HEK293 (cell line): ENCODE data around the gene SPDYE6.

Experiments
- EGR2 ChIP-seq: fragments of 450-650 bp; formaldehyde crosslinking; IDR thresholded peaks from 2 replicates; pipeline ENCODE4 v1.5.1; 2016; ENCODE audit warnings: low read depth, missing biosample characterization, missing genetic modification characterization
- HOXA7 ChIP-seq: sonication (generic); formaldehyde crosslinking; IDR thresholded peaks from 2 replicates; pipeline ENCODE4 v1.8.1; 2022; ENCODE audit warnings: missing genetic modification reagents, borderline replicate concordance
- KLF7 ChIP-seq: fragments of 450-650 bp; formaldehyde crosslinking; IDR thresholded peaks from 2 replicates; pipeline ENCODE4 v1.5.1; 2016; ENCODE audit warnings: missing biosample characterization, missing genetic modification characterization, borderline replicate concordance
- PRDM4 ChIP-seq: fragments of 450-650 bp; formaldehyde crosslinking; IDR thresholded peaks from 2 replicates; pipeline ENCODE4 v1.5.1; 2017; ENCODE audit warnings: missing biosample characterization, missing genetic modification characterization
- RBAK ChIP-seq: fragments of 450-650 bp; formaldehyde crosslinking; IDR thresholded peaks from 2 replicates; pipeline ENCODE4 v1.5.1; 2016; ENCODE audit warnings: missing biosample characterization, missing genetic modification characterization
- SALL2 ChIP-seq: fragments of 450-650 bp; formaldehyde crosslinking; IDR thresholded peaks from 2 replicates; pipeline ENCODE4 v1.5.0; 2017; ENCODE audit warnings: missing biosample characterization, mild to moderate bottlenecking, missing genetic modification characterization, borderline replicate concordance
- TRIM28 ChIP-seq: IDR thresholded peaks from 2 replicates; pipeline ENCODE4 v1.6.1; 2011; ENCODE audit warnings: low read length, control low read depth, borderline replicate concordance
- ZBTB21 ChIP-seq: fragments of 450-650 bp; formaldehyde crosslinking; IDR thresholded peaks from 2 replicates; pipeline ENCODE4 v1.5.1; 2017; ENCODE audit warnings: missing biosample characterization, missing genetic modification characterization
- ZFP3 ChIP-seq: fragments of 450-650 bp; formaldehyde crosslinking; IDR thresholded peaks from 2 replicates; pipeline ENCODE4 v1.5.1; 2016; ENCODE audit warnings: low read depth, missing biosample characterization, missing genetic modification characterization
- ZNF19 ChIP-seq: fragments of 450-650 bp; formaldehyde crosslinking; IDR thresholded peaks from 2 replicates; pipeline ENCODE4; 2016; ENCODE audit warnings: missing biosample characterization, missing genetic modification characterization, low read depth
- ZNF221 ChIP-seq: fragments of 450-650 bp; formaldehyde crosslinking; IDR thresholded peaks from 2 replicates; pipeline ENCODE4 v1.5.1; 2017; ENCODE audit warnings: missing biosample characterization, missing genetic modification characterization, borderline replicate concordance
- ZNF335 ChIP-seq: fragments of 450-650 bp; formaldehyde crosslinking; conservative IDR thresholded peaks from 2 replicates; pipeline ENCODE4 v1.5.1; 2016; ENCODE audit warnings: missing biosample characterization, missing genetic modification characterization
- ZNF362 ChIP-seq: fragments of 450-650 bp; formaldehyde crosslinking; IDR thresholded peaks from 2 replicates; pipeline ENCODE4 v1.5.1; 2016; ENCODE audit warnings: missing biosample characterization, missing genetic modification characterization
- ZNF426 ChIP-seq: fragments of 450-650 bp; formaldehyde crosslinking; IDR thresholded peaks from 2 replicates; pipeline ENCODE4 v1.5.1; 2017; ENCODE audit warnings: missing biosample characterization, missing genetic modification characterization, mild to moderate bottlenecking, inconsistent platforms, moderate library complexity
- ZNF473 ChIP-seq: fragments of 450-650 bp; formaldehyde crosslinking; IDR thresholded peaks from 2 replicates; pipeline ENCODE4 v1.5.1; 2017; ENCODE audit warnings: missing biosample characterization, missing genetic modification characterization
- ZNF501 ChIP-seq: fragments of 450-650 bp; formaldehyde crosslinking; IDR thresholded peaks from 2 replicates; pipeline ENCODE4 v1.5.1; 2016; ENCODE audit warnings: missing biosample characterization, missing genetic modification characterization
- ZNF561 ChIP-seq: fragments of 450-650 bp; IDR thresholded peaks from 2 replicates; pipeline ENCODE4 v1.5.1; 2018; ENCODE audit warnings: missing biosample characterization, missing genetic modification characterization, borderline replicate concordance
- ZNF596 ChIP-seq: fragments of 450-650 bp; IDR thresholded peaks from 2 replicates; pipeline ENCODE4 v1.5.0; 2018; ENCODE audit warnings: missing biosample characterization, mild to moderate bottlenecking, missing genetic modification characterization, moderate library complexity
- ZNF76 ChIP-seq: fragments of 450-650 bp; formaldehyde crosslinking; IDR thresholded peaks from 2 replicates; pipeline ENCODE4; 2016; ENCODE audit warnings: low read depth, missing biosample characterization, missing genetic modification characterization, borderline replicate concordance
- ZXDB ChIP-seq: fragments of 450-650 bp; formaldehyde crosslinking; IDR thresholded peaks from 2 replicates; pipeline ENCODE4 v1.5.1; 2016; ENCODE audit warnings: missing biosample characterization, missing genetic modification characterization
- TF ChIP-seq, protein P1 (sequence below): fragments of 450-650 bp; formaldehyde crosslinking; IDR thresholded peaks from 2 replicates; pipeline ENCODE4 v1.5.1; 2016; ENCODE audit warnings: missing biosample characterization, missing genetic modification characterization
- TF ChIP-seq, protein P2 (sequence below): fragments of 450-650 bp; formaldehyde crosslinking; IDR thresholded peaks from 2 replicates; pipeline ENCODE4 v1.5.1; 2016; ENCODE audit warnings: missing biosample characterization, missing genetic modification characterization
- TF ChIP-seq, protein P3 (sequence below): fragments of 450-650 bp; formaldehyde crosslinking; IDR thresholded peaks from 2 replicates; pipeline ENCODE4 v1.5.1; 2016; ENCODE audit warnings: missing biosample characterization, missing genetic modification characterization
- TF ChIP-seq, protein P4 (sequence below): fragments of 450-650 bp; formaldehyde crosslinking; IDR thresholded peaks from 2 replicates; pipeline ENCODE4 v1.5.1; 2017; ENCODE audit warnings: missing biosample characterization, missing genetic modification characterization

Gene SPDYE6

DNA sequence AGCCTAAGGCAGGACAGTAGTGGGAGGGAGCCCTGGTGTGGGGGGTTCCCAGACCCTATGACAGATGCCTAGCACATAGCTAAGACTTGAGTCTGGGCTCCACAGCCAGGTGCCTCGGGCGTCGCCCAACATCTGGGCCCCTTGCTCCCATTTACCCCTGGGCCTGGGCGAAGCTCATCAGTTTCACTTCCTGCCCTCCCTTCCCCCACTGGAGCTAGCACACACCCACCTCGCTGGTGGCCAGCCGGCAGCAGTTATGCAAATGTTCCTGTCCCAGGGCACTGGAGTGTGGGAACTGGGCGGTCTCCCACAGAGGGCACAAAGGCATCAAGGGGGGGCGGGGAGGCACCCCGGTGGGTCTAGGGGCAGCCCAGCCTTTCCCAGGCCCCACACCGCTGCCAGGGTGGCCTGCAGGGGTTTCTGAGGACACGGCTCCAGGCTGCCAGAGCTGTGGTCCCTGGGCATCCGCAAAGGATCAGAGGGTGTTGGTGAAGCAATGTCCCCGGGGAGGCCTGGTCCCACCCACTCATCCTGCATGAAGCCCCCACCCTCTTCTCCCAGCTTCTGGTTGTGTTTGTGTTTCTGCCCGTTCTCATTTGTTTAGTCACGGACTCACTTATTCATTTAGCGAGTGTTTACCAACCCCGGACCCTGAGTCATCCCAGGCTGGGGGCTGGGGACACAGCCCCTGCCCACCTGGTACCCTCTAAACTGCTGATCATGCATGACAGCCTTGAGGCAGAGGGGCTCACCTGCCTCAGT, 49.1 kb downstream of the SPDYE6 start (continued):
- TF ChIP-seq, protein P1, sequence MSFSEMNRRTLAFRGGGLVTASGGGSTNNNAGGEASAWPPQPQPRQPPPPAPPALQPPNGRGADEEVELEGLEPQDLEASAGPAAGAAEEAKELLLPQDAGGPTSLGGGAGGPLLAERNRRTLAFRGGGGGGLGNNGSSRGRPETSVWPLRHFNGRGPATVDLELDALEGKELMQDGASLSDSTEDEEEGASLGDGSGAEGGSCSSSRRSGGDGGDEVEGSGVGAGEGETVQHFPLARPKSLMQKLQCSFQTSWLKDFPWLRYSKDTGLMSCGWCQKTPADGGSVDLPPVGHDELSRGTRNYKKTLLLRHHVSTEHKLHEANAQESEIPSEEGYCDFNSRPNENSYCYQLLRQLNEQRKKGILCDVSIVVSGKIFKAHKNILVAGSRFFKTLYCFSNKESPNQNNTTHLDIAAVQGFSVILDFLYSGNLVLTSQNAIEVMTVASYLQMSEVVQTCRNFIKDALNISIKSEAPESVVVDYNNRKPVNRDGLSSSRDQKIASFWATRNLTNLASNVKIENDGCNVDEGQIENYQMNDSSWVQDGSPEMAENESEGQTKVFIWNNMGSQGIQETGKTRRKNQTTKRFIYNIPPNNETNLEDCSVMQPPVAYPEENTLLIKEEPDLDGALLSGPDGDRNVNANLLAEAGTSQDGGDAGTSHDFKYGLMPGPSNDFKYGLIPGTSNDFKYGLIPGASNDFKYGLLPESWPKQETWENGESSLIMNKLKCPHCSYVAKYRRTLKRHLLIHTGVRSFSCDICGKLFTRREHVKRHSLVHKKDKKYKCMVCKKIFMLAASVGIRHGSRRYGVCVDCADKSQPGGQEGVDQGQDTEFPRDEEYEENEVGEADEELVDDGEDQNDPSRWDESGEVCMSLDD (tag by site-specific recombination): no peak
- TF ChIP-seq SALL2 (tag by site-specific recombination): no peak
- TF ChIP-seq, protein P2, sequence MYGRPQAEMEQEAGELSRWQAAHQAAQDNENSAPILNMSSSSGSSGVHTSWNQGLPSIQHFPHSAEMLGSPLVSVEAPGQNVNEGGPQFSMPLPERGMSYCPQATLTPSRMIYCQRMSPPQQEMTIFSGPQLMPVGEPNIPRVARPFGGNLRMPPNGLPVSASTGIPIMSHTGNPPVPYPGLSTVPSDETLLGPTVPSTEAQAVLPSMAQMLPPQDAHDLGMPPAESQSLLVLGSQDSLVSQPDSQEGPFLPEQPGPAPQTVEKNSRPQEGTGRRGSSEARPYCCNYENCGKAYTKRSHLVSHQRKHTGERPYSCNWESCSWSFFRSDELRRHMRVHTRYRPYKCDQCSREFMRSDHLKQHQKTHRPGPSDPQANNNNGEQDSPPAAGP (tag by site-specific recombination): peak; percentile 32; the same call in 1 of the 2 replicates
- TF ChIP-seq ZXDB (tag by site-specific recombination): no peak
- no peak for TF ChIP-seq ZFP3
- TF ChIP-seq ZNF501 (tag by site-specific recombination): no peak
- TF ChIP-seq ZNF561 (tag by site-specific recombination): no peak
- TF ChIP-seq RBAK: no peak
- TF ChIP-seq ZNF473 (tag by site-specific recombination): no peak
- TF ChIP-seq ZBTB21: no peak
- no peak for TF ChIP-seq ZNF596
- TF ChIP-seq ZNF426 (tag by site-specific recombination): no peak
- TF ChIP-seq, protein P3, sequence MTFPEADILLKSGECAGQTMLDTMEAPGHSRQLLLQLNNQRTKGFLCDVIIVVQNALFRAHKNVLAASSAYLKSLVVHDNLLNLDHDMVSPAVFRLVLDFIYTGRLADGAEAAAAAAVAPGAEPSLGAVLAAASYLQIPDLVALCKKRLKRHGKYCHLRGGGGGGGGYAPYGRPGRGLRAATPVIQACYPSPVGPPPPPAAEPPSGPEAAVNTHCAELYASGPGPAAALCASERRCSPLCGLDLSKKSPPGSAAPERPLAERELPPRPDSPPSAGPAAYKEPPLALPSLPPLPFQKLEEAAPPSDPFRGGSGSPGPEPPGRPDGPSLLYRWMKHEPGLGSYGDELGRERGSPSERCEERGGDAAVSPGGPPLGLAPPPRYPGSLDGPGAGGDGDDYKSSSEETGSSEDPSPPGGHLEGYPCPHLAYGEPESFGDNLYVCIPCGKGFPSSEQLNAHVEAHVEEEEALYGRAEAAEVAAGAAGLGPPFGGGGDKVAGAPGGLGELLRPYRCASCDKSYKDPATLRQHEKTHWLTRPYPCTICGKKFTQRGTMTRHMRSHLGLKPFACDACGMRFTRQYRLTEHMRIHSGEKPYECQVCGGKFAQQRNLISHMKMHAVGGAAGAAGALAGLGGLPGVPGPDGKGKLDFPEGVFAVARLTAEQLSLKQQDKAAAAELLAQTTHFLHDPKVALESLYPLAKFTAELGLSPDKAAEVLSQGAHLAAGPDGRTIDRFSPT: no peak
- TF ChIP-seq ZNF76 (tag by site-specific recombination): no peak
- no peak for TF ChIP-seq HOXA7 (CRISPR knock-in tag)
- TF ChIP-seq EGR2 (tag by site-specific recombination): peak; percentile 72
- no peak for TF ChIP-seq ZNF221 (tag by site-specific recombination)
- no peak for TF ChIP-seq ZNF362
- no peak for TF ChIP-seq TRIM28
- TF ChIP-seq ZNF335 (tag by site-specific recombination): no peak
- TF ChIP-seq PRDM4 (tag by site-specific recombination): no peak
- no peak for TF ChIP-seq KLF7 (tag by site-specific recombination)
- TF ChIP-seq ZNF19 (tag by site-specific recombination): no peak
- TF ChIP-seq, protein P4, sequence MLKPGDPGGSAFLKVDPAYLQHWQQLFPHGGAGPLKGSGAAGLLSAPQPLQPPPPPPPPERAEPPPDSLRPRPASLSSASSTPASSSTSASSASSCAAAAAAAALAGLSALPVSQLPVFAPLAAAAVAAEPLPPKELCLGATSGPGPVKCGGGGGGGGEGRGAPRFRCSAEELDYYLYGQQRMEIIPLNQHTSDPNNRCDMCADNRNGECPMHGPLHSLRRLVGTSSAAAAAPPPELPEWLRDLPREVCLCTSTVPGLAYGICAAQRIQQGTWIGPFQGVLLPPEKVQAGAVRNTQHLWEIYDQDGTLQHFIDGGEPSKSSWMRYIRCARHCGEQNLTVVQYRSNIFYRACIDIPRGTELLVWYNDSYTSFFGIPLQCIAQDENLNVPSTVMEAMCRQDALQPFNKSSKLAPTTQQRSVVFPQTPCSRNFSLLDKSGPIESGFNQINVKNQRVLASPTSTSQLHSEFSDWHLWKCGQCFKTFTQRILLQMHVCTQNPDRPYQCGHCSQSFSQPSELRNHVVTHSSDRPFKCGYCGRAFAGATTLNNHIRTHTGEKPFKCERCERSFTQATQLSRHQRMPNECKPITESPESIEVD (tag by site-specific recombination): no peak
